ENCODE data around the gene INPP4A.

Gene INPP4A

DNA sequence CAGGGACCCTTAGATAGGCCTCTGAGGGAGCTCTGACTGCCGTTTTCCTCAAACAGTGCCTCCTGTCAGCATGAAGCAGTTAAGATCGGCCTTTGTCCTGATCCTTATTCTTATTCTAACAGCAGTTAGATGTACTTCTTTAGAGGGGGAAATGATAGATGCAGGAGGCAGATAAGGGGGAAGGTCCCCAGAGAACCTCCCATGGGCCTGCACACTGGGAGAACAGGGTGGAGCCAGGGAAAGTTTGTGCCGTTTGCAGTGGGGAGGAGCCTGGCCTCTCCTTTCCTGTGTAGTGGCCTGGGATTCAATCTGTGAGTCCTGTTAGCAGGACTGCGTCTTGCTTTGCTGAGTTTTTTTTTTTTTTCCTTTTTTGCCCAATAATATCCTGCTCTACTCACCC is 7.9 kb upstream of the INPP4A start:
- DNase-seq (ENCODE audit: low read depth in 2 of 2) = no peak

DNA sequence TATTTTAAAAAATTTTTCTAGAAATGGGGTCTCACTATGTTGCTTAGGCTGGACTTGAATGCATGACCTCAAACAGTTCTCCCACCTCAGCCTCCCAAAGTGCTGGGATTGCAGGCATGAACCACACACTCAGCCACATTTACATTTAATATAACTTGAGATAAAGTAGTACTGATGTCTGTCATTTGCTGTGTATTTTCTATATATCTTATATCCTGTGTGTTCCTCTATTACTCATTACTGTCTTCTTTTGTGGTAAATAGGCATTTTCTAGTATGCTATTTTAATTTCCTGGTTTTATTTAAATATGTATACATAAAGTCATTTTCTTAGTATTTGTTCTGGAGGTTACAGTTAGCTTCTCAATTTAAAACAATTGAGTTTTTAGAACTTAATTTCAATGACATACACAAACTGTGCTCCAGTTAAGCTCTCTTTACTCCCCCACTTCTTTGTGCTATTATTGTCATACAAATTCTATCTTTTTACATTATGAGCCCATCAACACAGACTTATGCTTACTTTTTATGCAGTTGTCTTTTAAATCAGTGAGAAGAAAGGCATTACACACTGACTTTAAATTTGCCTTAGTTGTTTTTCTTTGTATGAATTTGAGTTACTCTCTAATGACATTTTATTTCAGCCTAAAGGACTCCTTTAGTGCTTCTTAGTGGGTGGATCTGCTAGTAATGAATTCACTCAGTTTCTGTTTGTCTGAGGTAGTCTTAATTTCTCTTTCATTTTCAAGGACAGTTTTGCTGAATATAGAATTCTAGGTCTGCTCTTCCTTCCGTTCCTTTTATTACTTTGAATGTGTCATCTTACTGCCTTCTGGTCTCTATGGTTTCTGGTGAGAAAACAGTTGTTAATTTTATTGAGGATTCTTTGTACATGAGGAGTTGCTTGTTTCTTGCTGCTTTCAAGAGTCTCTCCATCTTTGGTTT is 6.2 kb upstream of the INPP4A start:
- no peak for DNase-seq (ENCODE audit: low read depth in 2 of 2)

DNA sequence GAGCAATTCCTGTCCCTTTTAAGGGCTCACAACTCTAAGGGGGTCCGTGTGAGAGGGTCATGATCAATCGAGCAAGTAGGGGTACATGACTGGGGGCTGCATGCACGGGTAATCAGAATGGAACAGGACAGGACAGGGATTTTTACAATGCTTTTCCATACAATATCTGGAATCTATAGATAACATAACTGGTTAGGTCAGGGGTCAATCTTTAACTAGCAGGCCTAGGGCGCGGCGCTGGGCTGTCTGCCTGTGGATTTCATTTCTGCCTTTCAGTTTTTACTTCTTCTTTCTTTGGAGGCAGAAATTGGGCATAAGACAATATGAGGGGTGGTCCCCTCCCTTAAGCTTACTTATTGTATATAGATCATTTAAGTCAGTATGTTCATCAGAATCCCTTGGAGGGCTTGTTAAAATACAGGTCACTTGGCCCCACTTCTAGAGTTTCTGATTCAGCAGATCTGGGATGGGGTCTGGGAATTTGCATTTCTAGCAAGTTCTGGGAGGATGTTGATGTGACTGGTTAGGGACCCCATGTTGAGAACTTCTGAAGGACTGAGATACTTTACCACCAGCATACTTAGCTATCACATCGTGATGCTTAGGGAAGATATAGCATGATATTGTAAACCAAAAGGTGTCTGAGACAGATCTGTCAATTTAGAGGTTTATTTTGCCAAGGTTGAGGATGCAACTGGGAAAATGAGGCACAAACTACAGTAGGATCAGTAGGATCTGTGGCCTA is 2.8 kb upstream of the INPP4A start:
- no peak for DNase-seq (ENCODE audit: low read depth in 2 of 2)

DNA sequence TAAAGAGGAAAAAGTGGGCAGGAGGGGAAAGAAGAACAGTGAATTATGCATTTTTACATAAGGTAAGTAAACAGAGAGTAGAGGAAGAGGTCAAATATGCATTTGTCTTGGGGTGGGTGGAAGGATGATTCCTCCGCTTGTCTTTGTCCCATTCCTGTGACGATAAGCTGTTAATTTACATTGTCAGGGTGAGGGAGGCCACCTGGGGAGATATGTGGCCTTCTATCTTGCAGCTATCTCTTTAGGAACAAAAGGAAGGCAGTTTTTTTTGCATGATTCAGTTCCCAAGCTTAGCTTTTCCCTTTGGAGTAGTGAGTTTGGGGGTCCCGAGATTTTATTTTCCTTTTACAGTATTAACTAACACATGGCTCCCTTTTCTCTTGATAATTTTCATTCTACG is 2.2 kb upstream of the INPP4A start:
- no peak for DNase-seq (ENCODE audit: low read depth in 2 of 2)

DNA sequence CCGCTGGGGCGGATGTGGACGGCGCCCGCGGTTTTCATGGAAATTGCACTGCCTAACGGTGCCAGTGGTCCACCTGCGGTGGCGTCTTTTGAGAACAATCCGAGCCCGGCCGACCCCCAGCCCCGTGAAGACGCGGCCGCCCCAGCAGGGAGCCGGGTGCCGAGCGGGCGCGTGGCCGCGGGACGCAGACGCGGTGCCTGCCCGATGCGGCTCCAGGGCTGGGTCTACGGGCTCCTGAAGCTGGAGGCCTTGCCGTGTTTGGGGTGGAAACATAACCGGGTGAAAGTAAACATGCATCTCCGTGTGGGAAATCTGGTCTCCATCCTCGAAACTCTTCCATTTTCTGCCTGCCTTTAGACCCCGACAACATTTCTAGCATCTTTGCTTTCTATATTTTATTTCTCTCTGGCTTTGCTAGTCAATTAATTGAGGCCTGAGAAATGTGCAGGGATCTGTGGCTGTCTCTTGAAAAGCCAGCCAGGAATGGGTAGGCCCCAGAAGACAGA is 572 bp downstream of the INPP4A start:
- DNase-seq (ENCODE audit: low read depth in 2 of 2) = no peak

DNA sequence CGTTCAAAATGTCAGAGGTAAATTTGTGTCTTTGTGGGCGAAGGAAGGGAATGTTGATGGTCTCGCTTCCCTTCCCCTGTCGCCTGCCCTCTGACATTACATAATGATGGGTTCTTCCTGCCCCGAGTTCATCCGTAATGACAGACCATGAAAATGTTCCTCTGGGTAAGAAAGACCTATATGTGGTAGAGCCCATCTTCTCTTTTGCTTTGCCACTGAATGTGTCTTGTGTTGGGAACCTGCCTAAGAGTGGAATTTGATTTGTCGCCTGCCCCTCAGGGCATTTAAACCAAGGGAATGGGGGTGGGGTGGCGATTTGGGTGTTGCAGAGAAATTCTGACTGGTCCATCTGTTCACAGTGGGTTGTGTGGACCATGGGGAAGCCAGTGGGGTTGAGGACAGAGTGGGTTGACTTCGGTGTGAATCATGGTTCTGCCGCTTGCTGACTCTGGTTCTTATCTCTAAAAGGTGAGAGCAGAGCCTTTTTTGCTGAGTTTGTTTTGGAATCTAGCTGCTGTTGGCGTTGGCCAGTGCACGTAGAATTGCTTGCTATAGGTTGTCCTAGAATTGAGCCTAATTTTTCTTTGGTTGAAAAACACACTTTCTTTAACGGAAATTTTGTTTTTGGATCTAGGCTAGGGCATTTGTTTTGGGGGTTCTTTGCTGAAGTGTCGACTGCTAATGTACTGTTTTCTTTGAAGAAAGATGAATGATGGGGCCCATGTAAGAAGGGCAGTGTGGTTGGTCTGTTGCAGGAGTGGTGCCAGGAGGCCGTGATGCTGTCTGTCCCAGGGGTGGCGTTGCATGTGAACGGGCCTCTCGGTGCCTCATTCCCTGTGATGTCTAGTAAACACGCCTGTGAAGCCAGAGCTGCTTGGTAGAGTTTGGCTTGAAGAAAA is 1.3 kb downstream of the INPP4A start:
- DNase-seq (ENCODE audit: low read depth in 2 of 2) = no peak

DNA sequence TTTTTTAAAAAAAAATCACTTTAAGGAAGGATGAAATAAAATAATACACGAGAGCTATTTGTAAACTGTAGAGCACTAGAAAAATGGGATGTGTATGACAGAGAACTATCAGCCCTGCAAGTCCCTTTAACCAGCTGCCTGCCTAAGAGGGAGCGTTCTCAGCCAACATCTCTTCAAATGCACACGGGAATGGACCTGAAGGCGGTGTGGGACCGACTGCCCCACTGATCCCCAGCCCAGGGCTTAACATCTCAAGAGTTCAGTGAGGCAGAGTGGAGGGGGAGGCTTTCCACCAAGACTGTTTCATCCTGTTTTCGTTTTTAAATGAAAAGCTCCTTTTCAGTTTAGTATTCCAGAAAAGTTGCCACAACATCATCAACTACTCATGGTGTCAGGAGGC is 2.2 kb downstream of the INPP4A start:
- DNase-seq (ENCODE audit: low read depth in 2 of 2) = no peak

DNA sequence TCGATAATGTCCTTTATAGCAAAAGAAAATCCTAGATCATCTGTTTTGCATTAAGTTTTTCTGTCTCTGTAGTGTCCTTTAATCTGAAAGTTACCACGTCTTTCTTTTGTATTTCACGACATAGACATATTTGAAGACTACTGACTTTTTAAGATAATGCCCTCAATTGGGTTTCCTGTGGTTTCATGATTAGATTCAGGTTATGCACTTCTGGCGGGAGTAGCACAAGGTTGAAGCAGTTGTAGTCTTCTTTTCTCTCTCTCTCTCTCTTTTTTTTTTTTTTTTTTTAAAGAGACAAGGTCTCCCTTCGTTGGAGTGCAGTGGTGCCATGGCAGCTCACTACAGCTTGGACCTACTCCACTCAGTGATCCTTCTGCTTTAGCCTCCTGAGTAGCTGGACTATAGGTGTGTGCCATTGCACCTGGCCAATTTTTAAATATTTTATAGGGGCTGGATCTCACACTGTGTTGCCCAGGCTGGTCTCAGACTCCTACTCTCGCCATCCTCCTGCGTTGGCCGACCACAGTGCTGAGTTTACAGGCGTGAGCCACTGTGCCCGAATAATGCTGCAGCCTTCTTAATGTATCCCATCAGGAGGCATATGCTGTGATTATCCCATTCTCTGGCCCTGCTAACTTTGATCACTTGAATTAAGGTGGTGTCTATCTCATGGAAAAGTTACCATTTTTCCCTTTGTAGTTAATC is 3.9 kb downstream of the INPP4A start:
- DNase-seq (ENCODE audit: low read depth in 2 of 2) = no peak

DNA sequence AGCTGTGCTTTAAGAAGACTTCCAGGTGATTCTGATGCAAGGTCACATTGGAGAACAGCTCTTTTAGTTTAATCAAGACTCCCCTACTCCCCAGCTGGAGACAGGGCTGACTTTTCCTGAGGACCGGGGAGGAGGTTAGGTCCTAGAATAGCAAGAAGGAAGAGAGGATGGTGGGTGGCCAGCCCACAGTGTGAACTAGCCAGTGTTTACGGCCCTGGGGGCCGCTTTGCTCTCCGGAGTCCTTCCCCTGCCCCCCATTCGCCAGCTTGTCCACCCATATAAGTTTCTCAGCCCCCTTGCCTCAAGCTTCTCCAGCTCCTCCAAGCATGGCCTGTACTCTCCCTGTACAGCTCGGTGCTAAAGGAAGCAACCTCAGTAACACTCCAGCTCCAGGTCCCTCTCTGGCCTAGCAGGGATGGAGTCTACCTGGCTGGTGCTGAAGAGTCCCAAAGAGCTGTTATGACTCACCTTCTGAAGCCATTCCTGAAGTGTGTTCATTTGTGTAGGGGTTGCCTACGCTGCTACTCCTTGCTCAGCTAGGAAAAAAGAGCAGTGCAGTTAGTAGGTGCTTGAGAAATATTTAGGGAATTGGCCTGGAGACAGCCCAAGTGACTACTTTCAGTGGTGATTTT is 7.9 kb downstream of the INPP4A start:
- DNase-seq (ENCODE audit: low read depth in 2 of 2) = no peak

DNA sequence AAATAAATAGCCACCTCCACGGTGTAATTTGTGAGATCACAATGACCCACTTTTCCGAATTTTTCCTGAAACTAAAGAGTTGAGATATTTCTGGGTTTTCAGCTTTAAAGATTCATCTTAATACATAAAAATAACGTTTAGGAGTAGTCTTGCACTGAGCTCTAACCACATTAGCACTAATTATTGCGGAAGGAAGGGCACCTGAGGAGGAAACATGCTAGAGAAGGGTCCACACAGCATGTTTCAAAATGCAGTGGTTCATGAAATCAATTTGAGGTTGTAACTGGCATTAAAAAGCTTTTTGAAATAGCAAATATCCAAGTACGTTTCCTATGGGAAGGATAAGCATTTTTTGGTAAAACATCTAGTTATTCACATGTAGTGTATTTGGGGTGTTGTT is 8.4 kb downstream of the INPP4A start:
- no peak for DNase-seq (ENCODE audit: low read depth in 2 of 2)

DNA sequence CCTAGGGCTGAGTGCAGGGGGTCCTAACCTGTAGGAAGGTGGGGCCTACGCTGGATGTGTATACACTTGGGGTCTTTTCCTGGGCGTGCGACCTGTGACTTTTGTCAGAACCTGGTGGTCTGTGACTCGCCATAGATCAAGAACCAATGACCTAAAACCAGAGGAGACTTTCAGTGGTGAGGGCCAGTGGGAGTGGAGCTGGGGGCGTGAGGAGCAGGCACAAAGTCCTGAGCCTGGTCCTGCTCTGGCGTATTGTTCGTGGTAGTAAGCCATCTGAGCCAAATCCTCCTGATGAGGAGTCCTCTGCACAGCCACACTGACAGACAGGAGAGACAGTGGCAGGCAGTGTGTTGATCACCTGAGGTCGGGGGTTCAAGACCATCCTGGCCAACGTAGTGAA is 8.9 kb downstream of the INPP4A start:
- no peak for DNase-seq (ENCODE audit: low read depth in 2 of 2)

DNA sequence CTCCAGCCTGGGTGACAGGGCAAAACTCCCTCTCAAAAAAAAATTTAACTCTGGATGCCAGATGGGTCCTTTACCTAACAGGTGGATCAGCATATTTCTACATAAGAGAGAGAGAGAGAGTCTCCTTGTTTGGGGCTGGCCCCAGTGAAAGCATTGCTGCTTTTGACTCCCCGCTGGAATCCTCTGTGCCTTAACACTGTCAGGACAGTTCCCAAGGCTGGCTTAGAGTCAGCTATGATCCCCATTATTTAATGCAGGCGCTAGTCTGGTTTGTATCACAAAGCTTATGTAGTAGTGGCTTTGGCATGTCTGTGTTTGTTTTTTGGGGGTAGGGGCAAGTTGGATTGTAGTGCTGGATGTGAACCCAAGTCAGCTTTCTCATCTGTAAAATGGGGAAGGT is 9.4 kb downstream of the INPP4A start:
- no peak for DNase-seq (ENCODE audit: low read depth in 2 of 2)

DNA sequence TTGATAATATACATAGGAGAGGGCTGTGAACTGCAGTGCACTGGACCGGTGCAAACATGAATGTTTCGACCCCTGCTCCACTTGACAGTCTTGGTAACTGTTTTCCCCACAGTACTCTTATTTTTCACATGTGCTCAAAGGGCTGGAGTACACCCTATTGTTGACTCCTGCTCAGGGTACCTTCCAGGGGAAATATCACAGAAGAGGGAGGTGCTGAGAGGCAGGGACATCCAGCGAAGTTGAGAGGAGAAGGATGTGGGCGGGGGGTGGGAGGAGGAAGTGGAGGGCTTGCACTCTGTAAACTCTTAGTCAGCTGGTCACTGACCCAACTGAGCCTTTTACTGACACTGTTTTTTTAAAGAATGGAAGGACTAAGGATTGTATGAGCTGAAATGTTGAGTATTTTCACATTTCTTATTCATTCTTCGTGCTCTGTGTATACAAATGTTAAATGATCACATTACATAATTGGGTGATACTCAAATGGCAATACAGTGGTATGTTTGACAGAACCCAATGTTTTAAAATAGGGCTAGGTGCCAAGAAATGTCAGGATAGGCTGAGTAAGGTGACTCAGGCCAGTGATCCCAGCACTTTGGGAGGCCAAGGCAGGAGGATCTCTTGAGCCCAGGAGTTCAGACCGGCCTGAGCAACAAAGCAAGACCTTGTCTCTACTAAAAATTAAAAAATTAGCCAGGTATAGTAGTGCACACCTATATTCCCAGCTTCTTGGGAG is 10.0 kb downstream of the INPP4A start:
- DNase-seq (ENCODE audit: low read depth in 2 of 2) = no peak

DNA sequence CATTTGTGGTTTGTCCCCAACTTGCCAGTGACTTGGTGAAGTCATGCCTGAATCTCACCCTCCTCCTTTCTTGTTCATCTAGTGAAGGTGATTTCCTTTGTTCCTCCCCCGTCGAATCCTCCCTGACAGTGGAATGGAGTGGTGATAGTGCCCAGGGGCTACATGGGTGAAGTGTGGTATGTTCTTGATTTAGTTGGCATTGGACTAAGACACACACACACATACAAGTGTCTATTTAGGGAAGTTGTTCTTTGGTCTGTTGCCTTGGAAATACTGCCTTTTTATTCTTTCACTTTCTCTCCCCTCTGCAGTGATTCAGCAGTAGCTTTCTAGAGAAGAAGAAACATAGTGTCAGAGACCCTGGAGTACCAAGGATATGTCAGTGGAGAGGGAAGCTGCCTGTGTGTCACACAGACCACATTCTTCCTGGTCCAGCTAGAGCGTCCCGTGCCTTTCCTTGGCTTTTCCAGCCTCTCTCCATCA is 10.9 kb downstream of the INPP4A start:
- no peak for DNase-seq (ENCODE audit: low read depth in 2 of 2)

DNA sequence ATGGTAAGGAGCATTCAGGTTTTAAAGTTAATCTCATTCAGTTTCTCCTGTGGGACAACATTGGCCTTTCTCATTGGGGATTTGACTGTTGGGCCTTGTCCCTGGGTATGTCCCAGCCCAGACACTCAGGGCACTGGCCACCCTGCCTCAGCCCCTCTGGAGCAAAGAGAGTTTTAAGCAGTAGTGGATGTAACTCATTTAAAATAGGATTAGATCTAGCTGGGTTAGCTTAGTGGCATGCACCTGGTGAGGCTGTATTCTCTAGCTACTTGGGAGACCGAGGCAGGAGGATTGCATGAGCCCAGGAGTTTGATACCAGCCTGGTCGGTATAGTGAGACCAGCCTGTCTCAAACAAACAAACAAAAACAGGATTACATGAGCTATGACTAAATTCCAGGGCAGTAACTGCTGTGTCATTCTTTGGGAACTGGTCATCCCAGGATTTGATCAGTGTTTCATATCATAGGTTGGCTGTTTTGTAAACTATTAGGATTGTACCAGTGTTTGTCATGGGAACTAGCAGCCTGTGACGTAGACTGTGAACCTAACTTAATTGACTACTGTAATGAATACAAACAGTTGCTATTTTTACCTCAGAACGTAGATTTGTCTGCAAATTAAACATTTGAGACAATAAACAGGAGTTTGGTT is 12.5 kb downstream of the INPP4A start:
- DNase-seq (ENCODE audit: low read depth in 2 of 2) = no peak

DNA sequence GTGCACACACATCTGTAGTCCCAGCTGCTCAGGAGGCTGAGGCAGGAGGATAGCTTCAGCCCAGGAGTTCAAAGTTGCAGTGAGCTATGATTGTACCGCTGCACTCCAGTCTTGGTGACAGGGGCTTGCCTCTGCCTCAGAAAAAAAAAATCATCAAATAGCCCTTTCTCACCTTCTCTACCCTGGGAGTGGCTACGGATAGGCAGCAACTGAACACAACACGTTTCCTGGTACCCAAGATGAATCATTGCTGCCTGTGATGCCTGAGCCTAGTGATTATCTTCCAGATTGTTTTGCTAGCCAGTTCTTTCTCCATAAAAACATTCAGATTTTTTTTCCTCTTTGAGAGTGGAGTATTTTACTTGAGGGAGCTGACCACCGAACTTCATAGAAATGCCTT is 13.5 kb downstream of the INPP4A start:
- DNase-seq (ENCODE audit: low read depth in 2 of 2) = peak in 1 of 2 donors; percentile 48

DNA sequence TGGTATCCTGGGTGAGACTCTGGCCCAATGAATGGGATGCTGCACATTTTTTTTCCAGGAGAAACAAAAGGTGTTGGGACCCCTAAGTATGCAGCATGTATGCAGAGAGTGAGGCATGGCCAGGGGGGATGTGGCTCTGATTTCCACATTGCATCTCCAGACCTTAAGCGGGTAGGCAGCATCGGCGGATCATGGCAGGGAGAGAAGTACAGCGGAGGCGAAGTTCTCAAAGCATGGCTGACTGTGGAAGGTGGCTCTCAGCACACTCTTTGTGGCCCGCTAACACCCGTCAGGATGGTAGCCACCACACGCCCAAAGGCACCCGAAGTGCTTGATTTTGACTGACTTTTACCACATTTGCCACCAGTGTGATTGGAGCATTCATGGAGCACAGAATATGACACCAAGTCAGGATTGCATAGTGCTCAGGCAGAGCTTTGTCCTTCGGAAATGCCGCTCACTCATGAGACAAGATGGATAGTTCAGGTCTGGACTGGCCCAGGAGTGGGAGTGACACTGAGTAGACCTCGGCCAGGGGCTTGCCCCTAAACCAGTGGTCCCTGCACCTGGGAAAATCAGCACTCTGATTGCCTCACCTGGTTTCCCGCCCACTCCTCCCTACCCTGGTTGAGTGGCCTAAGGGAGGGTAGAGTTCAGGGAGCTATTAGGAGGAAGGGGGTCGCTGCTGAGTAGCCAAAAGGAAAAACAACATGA is 14.2 kb downstream of the INPP4A start:
- no peak for DNase-seq (ENCODE audit: low read depth in 2 of 2)

DNA sequence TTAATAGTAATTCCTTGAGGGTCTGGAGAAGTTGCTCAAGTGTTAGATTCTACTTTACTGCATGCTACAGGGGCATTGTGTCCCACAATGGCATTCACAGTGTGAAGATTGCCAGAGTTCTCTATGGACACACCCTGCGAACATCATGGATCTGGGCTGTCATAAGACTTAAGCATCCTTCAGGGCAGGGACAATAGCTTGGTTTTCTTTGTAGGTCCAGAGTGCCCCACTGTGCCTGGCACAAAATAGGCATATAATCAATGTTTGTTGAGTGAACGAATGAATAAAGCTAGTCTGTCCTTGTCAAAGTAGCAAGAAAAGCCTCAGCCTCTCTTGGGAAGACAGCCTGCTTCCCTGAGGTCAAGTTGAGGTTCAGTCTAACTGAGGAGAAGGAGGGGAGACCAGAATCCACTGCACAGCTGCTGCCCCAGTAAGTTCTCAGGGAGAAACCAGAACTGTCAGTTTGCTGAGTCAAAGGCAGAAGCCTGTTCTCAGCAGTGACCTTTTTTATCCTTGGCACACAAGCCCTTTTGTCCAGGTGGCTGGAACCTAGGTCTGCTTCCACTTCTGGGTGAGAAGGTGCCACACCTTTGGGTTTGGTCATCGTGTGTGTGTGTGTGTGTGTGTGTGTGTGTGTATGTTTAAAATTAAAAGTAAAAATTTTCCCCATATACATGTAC is 15.0 kb downstream of the INPP4A start:
- no peak for DNase-seq (ENCODE audit: low read depth in 2 of 2)
